ENCODE results near the gene IGF2BP3. TPM values are rescaled to one million over a fixed set of nuclear protein-coding genes. Genes with fewer than 3 reads are reported as not detected.

Gene IGF2BP3
- total and polyA plus RNA-seq, 5 experiments from 2014 or later = 0.09 to 0.64 TPM; not detected in 3

GRCh38 chr7:23276376-23276775 is 193.9 kb downstream of the IGF2BP3 start:
- ATAC-seq = no peak
- Mint-ChIP-seq H3K9me3 (no peaks in the 10 kb centered on the region), H3K27ac (no peak overlapping the region), H3K36me3 (no peaks in the 10 kb centered on the region), H3K4me1 (peaks cover 2 to 10% (median 7%) of the 10 kb centered on the region in 4 donors), H3K27me3 (peaks cover 0 to 5% (median 3%) of the 10 kb centered on the region in 5 donors), H3K4me3 (no peak overlapping the region)
- POLR2A ChIA-PET = interaction anchor here (0.7 kb wide), 1 partner anchor 191 kb away, joined by 4 read pairs; no protein-coding TSS in a partner anchor
- DNase-seq = no peak

- Mint-ChIP-seq H3K4me1 (peaks cover 2 to 10% (median 7%) of the 10 kb centered on the region in 4 donors), H3K27me3 (peaks cover 0 to 7% (median 3%) of the 10 kb centered on the region in 5 donors), H3K27ac (no peak overlapping the region), H3K36me3 (no peaks in the 10 kb centered on the region), H3K4me3 (no peak overlapping the region), H3K9me3 (no peaks in the 10 kb centered on the region)
- no peak for DNase-seq
- ATAC-seq = no peak
- POLR2A ChIA-PET = no interaction called here
These were observed 194.4 kb downstream of the IGF2BP3 start for GRCh38 chr7:23275912-23276311.

GRCh38 chr7:23273141-23273599 is 197.1 kb downstream of the IGF2BP3 start:
- Mint-ChIP-seq H3K4me1 (peaks cover 2 to 10% (median 7%) of the 10 kb centered on the region in 4 donors), H3K9me3 (no peaks in the 10 kb centered on the region), H3K27me3 (peaks cover 0 to 11% (median 3%) of the 10 kb centered on the region in 5 donors), H3K27ac (no peak overlapping the region), H3K36me3 (no peaks in the 10 kb centered on the region), H3K4me3 (peak overlapping the region; percentile 48 to 80 (median 70))
- peak; percentile 97 to 99 for ATAC-seq
- DNase-seq = peak; percentile 72 to 92 (median 83)
- POLR2A ChIA-PET = interaction anchor here (1.1 to 1.2 kb wide), 2 partner anchors 17 to 72 kb away, joined by 3 to 4 read pairs; no protein-coding TSS in a partner anchor

GRCh38 chr7:23272275-23272674 is 198.0 kb downstream of the IGF2BP3 start:
- DNase-seq (no peak), ATAC-seq (no peak)
- H3K27ac Mint-ChIP-seq = peak overlapping the region in 1 of 10 donors; percentile 51
- peaks cover 2 to 10% (median 7%) of the 10 kb centered on the region in 4 donors for H3K4me1 Mint-ChIP-seq
- peaks cover 0 to 2% (median 0%) of the 10 kb centered on the region in 9 donors for H3K9me3 Mint-ChIP-seq
- peaks cover 0 to 2% (median 0%) of the 10 kb centered on the region in 3 donors for H3K36me3 Mint-ChIP-seq
- POLR2A ChIA-PET = interaction anchor here (1.1 kb wide), 1 partner anchor 17 kb away, joined by 4 read pairs; no protein-coding TSS in a partner anchor
- no peak overlapping the region for H3K4me3 Mint-ChIP-seq
- H3K27me3 Mint-ChIP-seq = peaks cover 0 to 13% (median 3%) of the 10 kb centered on the region in 5 donors

GRCh38 chr7:23268746-23269145 is 201.5 kb downstream of the IGF2BP3 start:
- ATAC-seq (no peak), DNase-seq (no peak)
- Mint-ChIP-seq H3K27me3 (peaks cover 0 to 15% (median 3%) of the 10 kb centered on the region in 5 donors), H3K27ac (no peak overlapping the region), H3K36me3 (peaks cover 0 to 3% (median 0%) of the 10 kb centered on the region in 3 donors), H3K4me1 (peaks cover 2 to 10% (median 7%) of the 10 kb centered on the region in 4 donors), H3K4me3 (no peak overlapping the region), H3K9me3 (peaks cover 0 to 4% (median 0%) of the 10 kb centered on the region in 9 donors)
- POLR2A ChIA-PET = interaction anchor here (1.0 kb wide), 1 partner anchor 30 kb away, joined by 3 read pairs; the partner anchor contains the start of gene MALSU1

- H3K4me1 Mint-ChIP-seq = peaks cover 2 to 4% (median 4%) of the 10 kb centered on the region in 4 donors
- H3K9me3 Mint-ChIP-seq = peaks cover 0 to 4% (median 0%) of the 10 kb centered on the region in 9 donors
- no peak for ATAC-seq
These were observed 202.1 kb downstream of the IGF2BP3 start for GRCh38 chr7:23268167-23268566.

GRCh38 chr7:23267357-23267756 is 202.9 kb downstream of the IGF2BP3 start:
- no peak for ATAC-seq
- peaks cover 0 to 4% (median 0%) of the 10 kb centered on the region in 9 donors for H3K9me3 Mint-ChIP-seq
- POLR2A ChIA-PET = no interaction called here
- no peak overlapping the region for H3K4me3 Mint-ChIP-seq
- peaks cover 0 to 3% (median 0%) of the 10 kb centered on the region in 3 donors for H3K36me3 Mint-ChIP-seq
- H3K27ac Mint-ChIP-seq = no peak overlapping the region
- peaks cover 0 to 15% (median 4%) of the 10 kb centered on the region in 5 donors for H3K27me3 Mint-ChIP-seq
- no peak for DNase-seq
- no peaks in the 10 kb centered on the region for H3K4me1 Mint-ChIP-seq

More at GRCh38 chr7:23268167-23268566, 202.1 kb downstream of the IGF2BP3 start:
- POLR2A ChIA-PET = no interaction called here
- no peak overlapping the region for H3K27ac Mint-ChIP-seq
- no peak for DNase-seq
- H3K4me3 Mint-ChIP-seq = no peak overlapping the region
- H3K27me3 Mint-ChIP-seq = peaks cover 0 to 15% (median 4%) of the 10 kb centered on the region in 5 donors
- H3K36me3 Mint-ChIP-seq = peaks cover 0 to 3% (median 0%) of the 10 kb centered on the region in 3 donors

- peaks cover 0 to 12% (median 1%) of the 10 kb centered on the region in 5 donors for H3K27me3 Mint-ChIP-seq
- ATAC-seq (no peak), DNase-seq (no peak)
- peaks cover 0 to 3% (median 0%) of the 10 kb centered on the region in 3 donors for H3K36me3 Mint-ChIP-seq
- no peak overlapping the region for H3K27ac Mint-ChIP-seq
- POLR2A ChIA-PET = no interaction called here
- no peaks in the 10 kb centered on the region for H3K4me1 Mint-ChIP-seq
- H3K9me3 Mint-ChIP-seq = peaks cover 0 to 4% (median 0%) of the 10 kb centered on the region in 9 donors
- H3K4me3 Mint-ChIP-seq = no peak overlapping the region
These were observed 203.4 kb downstream of the IGF2BP3 start for GRCh38 chr7:23266918-23267317.

GRCh38 chr7:23264916-23265458 is 205.3 kb downstream of the IGF2BP3 start:
- no peak for ATAC-seq
- Mint-ChIP-seq H3K27ac (no peak overlapping the region), H3K4me1 (no peaks in the 10 kb centered on the region), H3K9me3 (peaks cover 0 to 4% (median 0%) of the 10 kb centered on the region in 9 donors), H3K36me3 (peaks cover 0 to 3% (median 0%) of the 10 kb centered on the region in 3 donors), H3K4me3 (no peak overlapping the region), H3K27me3 (peaks cover 0 to 10% (median 1%) of the 10 kb centered on the region in 5 donors)
- DNase-seq = no peak
- POLR2A ChIA-PET = no interaction called here

- Mint-ChIP-seq H3K4me1 (no peaks in the 10 kb centered on the region), H3K27me3 (peaks cover 0 to 11% (median 5%) of the 10 kb centered on the region in 5 donors), H3K9me3 (no peaks in the 10 kb centered on the region), H3K27ac (no peak overlapping the region), H3K36me3 (no peaks in the 10 kb centered on the region), H3K4me3 (no peak overlapping the region)
- POLR2A ChIA-PET = interaction anchor here (0.6 kb wide), 1 partner anchor 339 kb away, joined by 4 read pairs; no protein-coding TSS in a partner anchor
- ATAC-seq (peak; percentile 85 to 94), DNase-seq (peak; percentile 28 to 67 (median 40))
These were observed 208.3 kb downstream of the IGF2BP3 start for GRCh38 chr7:23261843-23262452.

GRCh38 chr7:23260371-23260770 is 209.9 kb downstream of the IGF2BP3 start:
- POLR2A ChIA-PET = no interaction called here
- Mint-ChIP-seq H3K27me3 (peaks cover 0 to 24% (median 9%) of the 10 kb centered on the region in 5 donors), H3K27ac (no peak overlapping the region), H3K4me1 (no peaks in the 10 kb centered on the region), H3K9me3 (no peaks in the 10 kb centered on the region), H3K4me3 (no peak overlapping the region), H3K36me3 (no peaks in the 10 kb centered on the region)
- DNase-seq (no peak), ATAC-seq (no peak)

Measured in naive thymus-derived CD8-positive, alpha-beta T cell (primary cell).